Activated T-cell treated with anti-CD3 and anti-CD28 coated beads, Interleukin-2, amount 50 U/mL, for 1 hour (primary cell): Measurements from ENCODE around the gene MPRIP.
A peak's percentile ranks its signal among the peaks of the same experiment; 100 is the strongest.

ENCODE experiments used
- DNase-seq: peaks from one replicate; pipeline ENCODE4 v3.0.0-alpha.2; 2020

The MPRIP gene

DNA sequence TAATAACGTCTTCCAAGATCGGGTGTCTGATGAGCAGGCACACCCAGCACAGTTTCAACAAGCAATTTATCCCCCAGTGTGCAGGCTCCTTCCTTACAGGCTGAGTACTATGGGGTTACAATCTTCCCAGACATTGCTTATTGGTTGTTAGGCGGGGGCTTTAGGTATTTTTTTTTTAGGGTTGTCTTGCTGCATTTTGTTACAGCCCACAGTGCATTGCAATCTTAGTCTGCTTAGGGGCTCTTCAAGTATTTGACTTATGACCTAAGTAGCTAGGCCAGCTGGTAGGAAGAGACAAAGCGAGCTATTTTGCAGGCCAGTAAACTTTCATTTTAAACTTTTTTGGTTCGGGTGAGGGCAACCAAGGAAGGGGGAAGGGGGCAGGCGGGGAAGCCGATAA lies 158.1 kb downstream of the MPRIP start:
- no peak for DNase-seq

DNA sequence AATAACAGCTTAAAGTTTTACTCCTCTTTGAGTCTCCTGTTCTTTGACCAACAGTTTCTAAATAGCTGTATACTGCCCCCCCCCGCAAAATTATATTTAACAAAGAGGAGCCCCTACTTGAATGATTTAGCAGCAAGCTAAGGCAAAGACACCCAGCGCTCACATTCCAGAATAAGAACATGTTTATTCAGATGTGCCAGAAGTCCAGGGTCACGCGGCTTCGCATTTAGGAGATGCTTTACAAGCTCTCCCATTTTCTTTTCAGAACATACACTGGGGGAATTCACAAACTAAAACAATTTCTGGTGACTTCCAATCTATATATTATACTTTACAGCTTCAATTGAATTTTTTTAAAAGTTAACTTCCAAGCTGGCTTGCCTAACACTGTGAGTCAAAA lies 158.6 kb downstream of the MPRIP start:
- DNase-seq, result no peak

DNA sequence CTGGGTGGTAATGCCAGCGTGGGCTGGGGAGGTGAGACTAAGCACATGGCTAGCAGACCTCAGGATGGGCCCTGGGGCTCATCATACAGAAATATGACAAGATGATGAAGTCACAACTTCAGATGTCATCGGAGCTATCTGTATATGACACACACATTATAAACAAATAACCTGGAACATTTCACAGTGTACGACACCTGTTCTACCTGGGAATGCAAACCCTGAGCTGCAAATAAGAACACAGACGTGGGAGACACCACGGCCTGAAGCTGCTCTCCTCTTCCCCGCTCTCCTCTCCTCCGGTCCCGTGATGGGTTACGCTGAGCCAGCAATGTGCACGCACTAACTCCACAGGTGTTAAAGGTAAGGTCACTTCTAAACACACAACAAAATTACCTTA lies 159.0 kb downstream of the MPRIP start:
- DNase-seq, result no peak

DNA sequence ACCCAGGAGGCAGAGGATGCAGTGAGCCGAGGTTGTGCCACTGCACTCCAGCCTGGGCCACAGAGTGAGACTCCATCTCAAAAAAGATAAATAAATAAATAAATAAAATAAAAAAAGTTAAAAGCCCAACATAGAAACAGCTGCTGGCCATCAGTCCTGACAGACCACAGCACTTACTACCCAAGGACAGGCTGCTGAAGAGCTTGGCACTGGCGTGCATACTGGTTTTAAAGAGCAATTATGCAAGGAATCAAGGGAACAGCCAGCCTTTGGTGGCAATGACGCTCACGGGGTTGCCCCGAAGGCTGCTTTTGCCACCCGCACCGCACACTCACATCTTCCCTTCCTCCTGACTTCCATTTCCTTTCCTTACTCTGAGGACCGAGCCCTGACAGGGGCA lies 159.7 kb downstream of the MPRIP start:
- DNase-seq, result no peak

DNA sequence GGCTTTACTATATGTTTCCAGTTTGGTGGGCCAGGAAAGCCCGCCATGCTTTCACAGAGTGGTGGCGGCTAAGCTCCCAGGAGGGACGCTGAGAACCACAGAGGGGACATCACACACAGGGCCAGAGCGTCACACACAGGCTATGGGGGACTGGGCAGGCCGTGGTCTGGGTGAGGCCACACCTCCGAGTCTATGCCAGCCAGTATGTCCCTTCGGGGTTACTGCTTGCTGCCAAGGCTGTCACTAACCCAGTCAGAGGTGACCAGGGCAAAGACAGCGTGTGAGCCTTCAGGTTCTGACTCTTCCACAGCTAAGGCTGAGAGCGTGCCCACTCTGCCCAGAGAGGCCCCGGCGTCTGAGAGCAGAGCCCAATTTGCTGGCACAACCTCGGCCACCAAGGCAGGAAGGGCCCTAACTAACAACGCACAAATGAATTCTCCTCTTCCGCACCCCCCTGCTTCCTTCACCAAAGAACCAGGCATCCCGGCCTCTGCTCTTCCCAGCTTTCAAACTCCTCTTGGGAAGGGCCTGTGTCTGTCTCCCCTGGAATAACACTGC lies 161.0 kb downstream of the MPRIP start:
- DNase-seq, result no peak

DNA sequence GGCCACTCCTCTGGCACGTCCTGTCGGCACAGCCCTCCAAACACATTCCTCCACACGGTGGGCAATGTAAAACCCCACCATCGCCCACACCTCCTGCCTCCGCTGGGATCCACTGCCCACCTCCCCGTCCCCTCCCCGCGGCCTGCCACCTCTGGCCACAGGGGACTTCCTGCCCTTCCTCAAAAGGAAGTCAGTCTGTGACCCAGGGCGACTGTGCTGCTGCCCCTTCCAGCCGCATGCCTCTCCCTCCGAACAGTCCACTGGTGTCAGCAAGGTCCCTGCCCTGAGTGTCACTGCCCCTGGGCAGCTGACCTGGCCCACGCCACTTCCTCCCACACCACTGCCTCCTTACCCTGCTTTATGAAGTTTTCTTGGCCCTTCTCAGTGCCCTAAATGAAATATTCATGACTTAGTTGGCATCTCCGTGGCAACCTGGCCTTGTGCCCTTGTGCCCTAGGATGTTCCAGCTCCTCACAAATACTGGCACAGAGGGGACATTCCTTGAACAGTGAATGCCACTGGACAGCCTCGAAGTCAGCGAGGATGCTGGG lies 161.9 kb downstream of the MPRIP start:
- no peak for DNase-seq

DNA sequence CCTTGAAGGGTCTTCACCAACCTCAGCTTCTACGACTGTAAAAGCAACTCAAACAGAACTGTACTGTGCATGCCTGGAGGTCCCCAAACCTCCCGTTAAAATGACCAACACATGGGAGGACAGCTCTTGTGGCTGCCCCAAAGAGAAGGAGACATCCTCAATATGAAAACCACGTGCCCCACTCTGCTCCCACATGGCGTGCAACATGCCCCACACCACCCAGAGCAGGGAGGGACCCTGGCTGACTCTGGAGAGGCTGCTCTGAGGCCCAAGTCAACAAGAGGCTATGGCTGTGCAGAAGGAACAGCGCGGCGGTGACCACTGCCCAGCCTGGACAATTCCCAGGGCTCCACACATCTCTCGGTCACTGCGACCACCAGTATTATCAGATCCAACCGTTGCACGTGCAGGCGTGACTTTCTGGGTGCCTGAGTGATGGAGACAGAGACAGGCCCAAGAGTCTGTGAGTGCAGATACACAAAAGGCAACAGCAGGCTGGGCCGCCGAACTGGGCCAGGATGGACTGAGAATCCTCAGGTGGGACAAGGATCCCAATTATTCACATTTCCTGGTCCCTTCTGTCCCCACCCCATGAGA lies 162.5 kb downstream of the MPRIP start:
- DNase-seq, result no peak

DNA sequence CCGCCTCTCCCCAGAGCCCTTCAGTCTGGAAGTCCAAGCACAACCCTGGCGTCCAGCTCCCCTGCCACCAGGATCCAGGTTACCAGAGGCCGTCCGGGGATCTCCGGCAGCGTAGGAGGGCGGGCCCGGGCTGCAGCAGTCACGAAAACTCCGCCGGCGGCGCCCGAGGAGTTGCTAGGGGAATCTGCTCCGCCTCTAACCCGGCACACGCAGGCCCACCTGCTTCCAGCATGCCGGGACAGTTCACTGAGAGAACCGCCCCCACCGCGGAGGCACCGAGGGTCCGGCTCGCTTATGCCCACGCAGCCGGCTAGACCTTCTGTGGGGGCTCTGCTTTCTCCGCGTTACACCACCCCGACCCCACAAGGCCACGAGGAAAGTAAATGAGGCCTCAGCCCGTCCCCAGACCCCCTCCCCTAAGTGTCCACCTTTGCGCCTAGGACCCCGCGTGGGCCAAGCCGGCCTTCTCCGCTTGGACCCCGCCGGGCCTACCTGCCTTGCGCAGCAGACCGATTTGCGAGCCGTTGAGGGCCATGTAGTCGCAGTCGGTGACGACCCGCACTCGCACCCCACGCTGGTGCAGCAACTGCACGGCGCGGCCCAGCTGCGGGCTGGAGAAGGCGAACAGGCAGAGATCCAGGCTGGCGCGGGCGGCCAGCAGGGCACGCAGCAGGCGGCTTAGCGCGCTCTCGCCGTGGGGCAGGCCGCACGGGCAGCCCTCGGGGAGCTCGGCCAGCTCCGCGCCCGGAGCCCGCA lies 163.3 kb downstream of the MPRIP start:
- peak; percentile 67 for DNase-seq

DNA sequence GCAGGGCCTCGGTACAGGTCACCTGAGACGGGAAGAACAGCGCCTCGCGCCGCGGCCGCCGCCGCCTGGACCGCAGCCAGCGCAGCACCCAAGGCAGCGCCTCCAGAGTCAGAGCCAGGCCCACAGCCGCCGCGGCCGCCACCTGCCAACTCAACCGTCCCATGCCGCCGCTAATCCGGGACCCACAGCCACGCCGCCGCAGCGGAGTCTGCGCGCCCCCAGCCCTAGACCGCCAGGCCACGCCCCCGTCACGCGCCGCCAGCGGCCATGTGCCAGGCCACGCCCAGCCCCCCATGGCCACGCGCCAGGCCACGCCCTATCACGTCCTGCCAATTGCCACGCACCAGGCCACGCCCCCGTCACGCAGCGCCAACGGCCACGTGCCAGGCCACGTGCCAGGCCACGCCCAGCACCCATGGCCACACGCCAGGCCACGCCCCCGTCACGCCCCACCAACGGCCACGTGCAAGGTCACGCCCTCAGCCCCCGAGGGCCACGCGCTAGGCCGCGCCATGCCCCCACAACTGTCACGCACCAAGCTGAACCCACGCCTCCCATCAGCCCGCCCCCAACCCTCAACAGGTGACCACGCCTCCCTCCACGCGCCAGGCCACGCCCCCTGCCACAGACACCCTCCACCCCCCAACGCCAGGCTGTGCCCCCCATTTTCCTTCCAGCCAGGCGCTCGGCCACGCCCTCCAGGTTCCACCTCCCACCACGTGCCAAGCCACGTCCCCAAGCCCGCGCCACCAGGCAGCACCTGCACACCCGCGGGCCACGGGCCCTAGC lies 164.1 kb downstream of the MPRIP start, which contains the start of gene PLD6:
Gene PLD6 (minus strand): TSS at position 210 of the 789 bp plus-strand sequence. CDS start 47 bp downstream, at position 163.
- DNase-seq, result peak; percentile 95

DNA sequence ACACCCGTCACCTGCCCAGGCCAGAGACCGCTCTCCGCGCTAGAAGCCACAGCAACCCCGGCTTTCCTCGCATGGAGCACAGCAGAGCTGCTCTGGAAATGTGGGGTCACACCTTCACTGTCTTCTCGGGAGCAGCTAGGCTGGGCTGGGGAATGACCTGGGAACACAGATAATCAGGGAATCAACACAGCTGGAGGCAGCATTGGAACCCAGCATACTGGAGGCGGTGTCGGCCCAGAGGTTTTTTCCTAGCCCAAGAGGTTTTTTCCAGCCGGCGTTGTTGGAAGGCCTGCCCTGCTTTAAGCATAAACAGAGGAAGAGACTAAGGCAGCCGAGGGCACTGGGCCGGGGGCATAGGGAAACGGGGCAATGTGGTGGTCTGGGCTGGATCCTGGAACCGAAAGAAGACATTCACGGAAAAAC lies 164.7 kb downstream of the MPRIP start:
- DNase-seq, result no peak

DNA sequence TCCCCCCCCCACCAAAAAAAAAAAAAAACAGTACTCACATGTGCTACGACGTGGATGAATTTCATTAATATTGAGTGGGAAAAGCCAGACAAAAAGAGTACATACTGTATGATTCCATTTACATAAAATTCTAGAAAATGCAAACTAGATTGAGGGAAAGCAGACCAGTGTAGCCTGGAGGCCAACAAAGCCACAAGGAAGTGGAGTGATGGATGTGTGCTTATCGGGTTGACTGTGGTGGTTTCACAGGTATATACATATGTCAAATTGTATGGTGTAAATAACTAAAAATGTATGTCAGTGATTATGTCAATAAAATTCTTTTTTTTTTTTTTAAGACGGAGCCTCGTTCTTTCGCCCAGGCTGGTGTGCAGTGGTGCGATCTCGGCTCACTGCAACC lies 165.7 kb downstream of the MPRIP start:
- no peak for DNase-seq

DNA sequence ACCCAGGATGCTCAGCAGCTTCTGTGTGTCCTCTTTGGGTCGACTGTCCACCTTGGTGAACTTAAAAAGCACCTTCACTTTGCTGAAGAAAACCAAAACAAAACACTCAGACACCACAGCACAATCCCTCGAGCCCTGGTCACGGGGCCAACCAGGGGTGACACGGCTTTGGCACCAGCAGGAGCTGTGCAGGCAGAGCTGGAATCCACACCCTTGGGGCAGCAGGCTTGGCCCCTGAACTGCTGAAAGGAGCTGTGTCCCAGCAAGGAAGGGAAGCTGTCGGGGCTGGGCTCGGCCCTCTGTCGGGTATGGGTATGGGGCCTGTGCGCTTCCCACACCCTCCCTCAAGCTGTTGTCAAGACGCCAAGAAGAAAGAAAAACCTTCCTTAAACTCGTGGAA lies 171.5 kb downstream of the MPRIP start:
- DNase-seq, result no peak

DNA sequence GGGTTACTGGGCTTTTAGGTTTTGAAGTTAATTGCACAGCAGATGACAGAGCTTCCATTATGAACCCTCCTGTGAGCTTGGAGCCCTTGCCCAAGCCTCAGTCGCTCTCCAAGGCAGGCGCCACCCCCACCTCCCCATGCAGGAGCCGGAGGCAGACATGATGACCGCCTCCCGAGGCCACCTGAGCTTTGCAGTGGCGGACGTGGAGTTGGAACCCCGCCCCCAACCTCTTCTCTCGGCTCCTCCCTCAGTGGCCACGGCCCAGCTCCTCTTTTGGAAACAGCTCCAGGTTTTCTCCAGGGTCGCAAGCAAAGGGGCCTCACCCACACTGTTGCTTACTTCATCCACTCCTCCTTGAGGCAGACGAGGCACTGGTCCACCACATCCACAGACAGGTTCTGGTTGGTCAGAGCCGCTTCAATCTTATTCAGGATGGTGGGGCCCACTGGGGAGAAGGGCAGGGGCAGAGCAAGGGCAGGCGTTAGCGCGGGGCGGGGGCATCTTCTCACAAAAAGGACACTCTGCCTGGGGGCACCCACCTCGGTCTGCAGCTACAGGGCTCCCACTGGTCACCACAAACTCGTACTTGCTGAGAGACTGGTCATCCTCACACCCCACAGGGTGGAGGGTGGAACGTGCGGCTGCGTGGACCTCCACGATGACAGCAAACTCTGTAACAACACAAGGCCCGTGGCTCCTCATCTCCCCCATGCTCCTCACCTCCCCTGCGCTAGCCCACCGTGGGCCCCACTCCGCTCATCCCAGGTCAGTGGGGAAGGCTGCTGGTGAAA lies 172.6 kb downstream of the MPRIP start:
- no peak for DNase-seq

DNA sequence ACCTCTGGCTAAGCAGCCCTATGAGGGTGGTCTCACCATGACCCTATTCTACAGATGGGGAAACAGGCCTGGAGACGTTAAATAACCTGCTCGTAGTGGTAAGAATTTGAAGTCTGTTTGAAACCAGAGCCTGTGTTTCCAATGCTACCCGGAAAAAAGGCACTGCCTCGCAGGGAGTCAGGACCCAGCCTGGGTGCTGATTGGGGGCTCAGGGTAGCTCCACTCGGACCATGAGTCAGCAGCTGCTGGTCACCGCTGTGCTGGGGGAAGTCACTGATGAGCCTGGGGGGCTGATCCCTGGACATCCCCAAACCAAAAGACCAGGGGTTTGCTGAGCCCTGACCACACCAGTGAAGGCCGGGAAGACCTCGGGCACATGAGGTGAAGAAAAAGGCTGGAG lies 173.3 kb downstream of the MPRIP start:
- no peak for DNase-seq

DNA sequence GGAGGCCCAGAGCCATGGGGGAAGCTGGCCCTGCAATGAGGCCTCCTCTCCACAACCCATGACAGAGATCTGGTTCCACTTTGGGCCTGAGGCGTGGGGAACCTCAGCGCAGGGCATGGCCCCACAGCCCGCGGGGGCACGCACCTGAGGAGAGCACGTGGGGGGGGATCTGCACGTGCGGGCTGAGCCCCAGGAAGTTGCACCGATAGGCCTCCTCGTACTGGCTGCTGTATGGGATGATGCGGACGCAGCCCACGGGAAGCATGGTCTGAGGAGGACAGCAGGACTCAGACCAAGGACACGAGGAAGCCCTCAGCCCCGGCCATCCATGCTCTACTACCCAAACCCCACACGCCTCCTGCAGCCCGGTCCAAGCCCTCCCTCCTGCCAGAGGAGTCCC lies 174.0 kb downstream of the MPRIP start:
- no peak for DNase-seq

DNA sequence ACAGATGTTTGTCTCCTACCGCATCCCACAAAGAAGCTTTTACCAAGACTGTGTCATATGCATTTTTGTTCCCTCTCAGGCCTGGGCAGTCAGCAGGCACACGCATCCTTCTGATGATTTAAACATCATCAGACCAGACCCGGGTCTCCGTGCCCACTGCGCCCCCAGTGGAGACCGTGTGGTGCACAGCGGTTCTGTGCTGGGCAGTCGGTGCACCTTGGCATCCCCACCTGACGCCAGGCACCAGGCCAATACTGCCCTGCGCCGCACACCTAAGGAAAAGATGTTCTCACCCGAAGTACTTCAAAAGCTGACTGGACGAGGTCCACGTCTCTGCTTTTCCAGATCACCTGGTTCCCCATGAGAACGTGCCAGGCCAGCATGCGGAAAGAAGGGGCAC lies 174.5 kb downstream of the MPRIP start:
- DNase-seq, result no peak

DNA sequence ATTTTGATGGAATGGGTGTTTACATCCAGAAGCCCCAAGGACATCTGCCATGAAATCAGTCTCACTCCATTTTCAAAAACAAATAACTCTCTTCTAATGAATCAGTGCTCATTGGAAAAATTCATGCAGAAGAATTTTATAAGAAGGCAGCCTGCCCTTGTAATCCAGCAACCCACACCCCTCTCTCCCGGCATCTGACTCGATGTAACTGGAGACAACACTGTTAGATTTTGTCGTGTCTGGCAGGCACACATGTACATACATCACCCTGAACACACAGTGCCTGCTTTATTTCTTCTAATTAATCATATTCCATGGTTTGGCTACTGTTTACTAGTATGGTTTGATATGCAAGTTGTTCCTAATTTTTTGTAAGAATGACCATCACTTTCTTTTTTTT lies 175.7 kb downstream of the MPRIP start:
- no peak for DNase-seq

DNA sequence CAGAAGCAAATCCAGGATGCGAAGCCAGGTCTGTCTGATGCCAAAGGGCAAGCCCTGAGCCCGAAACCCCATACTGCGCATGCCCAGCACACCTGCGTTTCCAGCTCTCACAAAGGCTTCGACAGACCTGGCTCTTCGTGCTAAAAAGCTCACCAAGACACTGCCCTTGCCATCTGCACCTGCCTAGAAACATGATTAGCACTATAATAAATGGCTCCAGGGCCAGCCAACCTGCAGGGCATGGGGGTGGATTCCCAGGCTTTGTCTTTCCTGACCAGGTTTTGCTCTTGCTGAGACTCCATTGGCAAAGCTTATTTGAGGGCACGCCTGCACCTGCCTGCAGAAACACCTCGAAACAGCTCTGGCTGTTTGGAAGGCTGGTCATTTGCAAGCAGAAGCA lies 178.3 kb downstream of the MPRIP start:
- no peak for DNase-seq

DNA sequence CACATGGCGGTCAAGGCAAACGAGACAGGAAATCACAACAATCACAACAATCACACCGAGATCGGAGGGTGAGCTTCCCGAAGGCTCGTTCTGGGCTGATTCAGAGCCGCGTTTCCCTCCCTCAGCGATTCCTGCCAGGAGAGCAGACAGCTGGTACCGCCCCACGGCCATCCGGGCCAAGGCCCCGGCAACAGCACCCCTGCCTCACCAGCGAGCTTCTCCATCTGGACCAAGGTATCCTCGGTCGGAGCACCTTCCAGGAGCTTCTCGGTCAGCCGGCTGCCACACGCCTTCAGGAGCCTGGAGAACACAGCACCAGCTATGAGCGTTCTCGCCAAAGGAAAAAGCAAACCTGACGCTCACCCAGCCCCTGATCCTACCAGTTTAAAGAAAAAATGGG lies 179.1 kb downstream of the MPRIP start:
- no peak for DNase-seq

DNA sequence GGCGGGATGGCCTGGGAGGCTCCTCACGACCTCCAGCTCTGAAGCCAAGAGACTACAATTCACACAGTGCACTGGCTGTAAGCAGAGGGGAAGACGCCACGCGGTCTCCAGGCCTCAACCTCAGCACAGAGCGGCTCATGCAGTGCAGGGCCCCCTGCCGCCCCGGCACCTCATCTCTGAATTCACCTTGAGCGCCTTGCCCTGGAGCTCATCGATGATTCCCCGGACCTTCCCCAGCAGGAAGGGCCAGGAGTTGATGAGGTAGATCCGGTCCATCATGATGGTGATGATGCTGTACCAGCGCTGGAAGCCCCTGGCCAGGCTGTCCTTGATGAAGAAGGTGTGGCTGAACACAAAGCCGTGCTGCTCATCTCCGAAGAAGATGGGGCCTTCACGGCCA lies 181.5 kb downstream of the MPRIP start:
- DNase-seq, result no peak

DNA sequence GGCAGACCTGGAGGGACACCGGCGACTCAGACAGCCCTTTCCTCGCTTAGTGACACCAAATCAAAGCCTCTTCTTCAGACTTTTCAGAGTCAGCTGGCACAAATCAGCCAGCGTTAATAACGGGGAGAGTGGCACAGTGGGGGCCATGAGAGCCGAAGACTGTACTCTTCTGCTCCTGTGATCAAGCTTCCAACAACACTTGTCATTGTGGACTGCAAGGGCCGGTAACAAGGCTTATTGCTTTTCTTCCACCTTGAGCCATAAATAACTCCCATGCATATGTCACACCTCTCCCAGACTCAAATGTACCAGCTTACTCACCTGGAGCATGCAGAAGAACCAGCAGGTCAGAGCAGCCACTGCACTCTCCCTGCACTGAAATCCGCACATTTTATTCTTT lies 181.9 kb downstream of the MPRIP start:
- DNase-seq, result no peak

DNA sequence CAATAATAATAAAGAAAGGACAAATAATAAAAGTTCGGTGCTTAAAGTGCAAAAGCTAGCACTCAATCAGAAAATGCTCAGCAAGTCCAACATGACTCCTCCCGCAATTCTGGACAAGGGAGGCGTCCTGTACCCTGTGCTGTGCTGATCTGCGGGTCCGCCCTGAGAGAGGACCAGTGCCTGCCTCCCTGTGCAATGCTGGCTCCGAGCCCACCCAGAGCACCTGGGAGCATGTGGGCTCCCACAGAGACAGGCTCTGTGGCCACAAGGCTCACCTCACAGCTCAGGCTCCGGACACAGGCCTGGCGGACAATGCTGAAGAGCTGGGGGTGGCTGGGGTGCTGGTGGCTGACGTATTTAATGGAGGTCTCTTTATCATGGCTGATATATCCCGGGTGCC lies 183.6 kb downstream of the MPRIP start:
- no peak for DNase-seq
